Fibroblast of villous mesenchyme (primary cell): ENCODE results near the gene PAX5. TPM values are rescaled to one million over a fixed set of nuclear protein-coding genes. Genes with fewer than 3 reads are reported as not detected.

Experiments
- DNase-seq: peaks from one replicate; pipeline ENCODE4 v3.0.0-alpha.2; 2010; ENCODE audit warnings: low read depth
- H3K4me3 ChIP-seq: 2 replicates; pipeline ENCODE4 v1.5.1; 2011; ENCODE audit warnings: low read depth, mild to moderate bottlenecking, low read length
- total RNA-seq: library from RNA; depleted of rRNA; stranded (reverse); fragments of >200 nt; gene quantifications from 2 replicates; pipeline ENCODE4 v1.2.3, GENCODE V29; 2012
- TF ChIP-seq, protein P1 (sequence below): IDR thresholded peaks from 2 replicates; pipeline ENCODE4 v1.5.1; 2012; ENCODE audit warnings: low read depth, mild to moderate bottlenecking, low read length; ENCODE audit not compliant: insufficient read depth

PAX5 gene
- total RNA-seq, 1 donor = not detected

GRCh38 chr9:36974731-36975130 lies 59.3 kb downstream of the PAX5 start:
- no peak overlapping the region for H3K4me3 ChIP-seq
- no peak for DNase-seq
- TF ChIP-seq, protein P1, sequence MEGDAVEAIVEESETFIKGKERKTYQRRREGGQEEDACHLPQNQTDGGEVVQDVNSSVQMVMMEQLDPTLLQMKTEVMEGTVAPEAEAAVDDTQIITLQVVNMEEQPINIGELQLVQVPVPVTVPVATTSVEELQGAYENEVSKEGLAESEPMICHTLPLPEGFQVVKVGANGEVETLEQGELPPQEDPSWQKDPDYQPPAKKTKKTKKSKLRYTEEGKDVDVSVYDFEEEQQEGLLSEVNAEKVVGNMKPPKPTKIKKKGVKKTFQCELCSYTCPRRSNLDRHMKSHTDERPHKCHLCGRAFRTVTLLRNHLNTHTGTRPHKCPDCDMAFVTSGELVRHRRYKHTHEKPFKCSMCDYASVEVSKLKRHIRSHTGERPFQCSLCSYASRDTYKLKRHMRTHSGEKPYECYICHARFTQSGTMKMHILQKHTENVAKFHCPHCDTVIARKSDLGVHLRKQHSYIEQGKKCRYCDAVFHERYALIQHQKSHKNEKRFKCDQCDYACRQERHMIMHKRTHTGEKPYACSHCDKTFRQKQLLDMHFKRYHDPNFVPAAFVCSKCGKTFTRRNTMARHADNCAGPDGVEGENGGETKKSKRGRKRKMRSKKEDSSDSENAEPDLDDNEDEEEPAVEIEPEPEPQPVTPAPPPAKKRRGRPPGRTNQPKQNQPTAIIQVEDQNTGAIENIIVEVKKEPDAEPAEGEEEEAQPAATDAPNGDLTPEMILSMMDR = peak; percentile 31

DNA sequence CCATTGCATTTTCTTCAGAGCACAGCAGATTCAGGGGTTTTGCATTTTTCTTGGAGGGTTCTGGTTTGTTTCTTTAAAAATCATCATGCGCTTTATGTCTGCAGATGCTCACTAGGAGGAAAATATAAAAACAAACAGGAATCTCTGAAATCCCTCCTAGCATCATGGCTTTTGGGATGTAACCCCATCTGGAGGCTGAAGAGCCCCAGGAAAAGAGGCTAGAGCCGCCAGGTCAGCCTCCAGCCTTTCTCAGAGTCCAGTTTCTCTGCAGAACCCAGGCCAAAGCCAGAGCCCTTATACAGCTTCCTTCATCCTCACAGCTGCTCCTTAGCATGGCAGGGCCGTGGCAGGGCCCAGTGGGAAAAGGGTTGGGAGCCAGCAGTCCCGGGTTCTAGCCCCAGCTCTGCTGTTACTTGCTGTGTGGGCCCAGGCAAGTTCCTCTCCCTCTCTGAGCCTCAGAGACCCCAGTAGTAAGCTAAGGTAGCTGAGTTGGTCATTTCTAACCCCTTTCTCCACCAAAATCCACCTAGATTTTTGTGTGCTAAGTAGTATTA lies 62.1 kb downstream of the PAX5 start:
- TF ChIP-seq, protein P1 = no peak
- no peak for DNase-seq
- no peak overlapping the region for H3K4me3 ChIP-seq

- peak; percentile 8 for DNase-seq
- TF ChIP-seq, protein P1 = no peak
These were observed 63.8 kb downstream of the PAX5 start for GRCh38 chr9:36970007-36970888.

GRCh38 chr9:36969216-36969771 lies 64.8 kb downstream of the PAX5 start:
- TF ChIP-seq, protein P1 = no peak
- H3K4me3 ChIP-seq = no peak overlapping the region
- DNase-seq = no peak

More at GRCh38 chr9:36970007-36970888, 63.8 kb downstream of the PAX5 start:
- no peak overlapping the region for H3K4me3 ChIP-seq

- H3K4me3 ChIP-seq = no peak overlapping the region
- DNase-seq = no peak
- TF ChIP-seq, protein P1 = no peak
These were observed 65.4 kb downstream of the PAX5 start for GRCh38 chr9:36968574-36969215.

DNA sequence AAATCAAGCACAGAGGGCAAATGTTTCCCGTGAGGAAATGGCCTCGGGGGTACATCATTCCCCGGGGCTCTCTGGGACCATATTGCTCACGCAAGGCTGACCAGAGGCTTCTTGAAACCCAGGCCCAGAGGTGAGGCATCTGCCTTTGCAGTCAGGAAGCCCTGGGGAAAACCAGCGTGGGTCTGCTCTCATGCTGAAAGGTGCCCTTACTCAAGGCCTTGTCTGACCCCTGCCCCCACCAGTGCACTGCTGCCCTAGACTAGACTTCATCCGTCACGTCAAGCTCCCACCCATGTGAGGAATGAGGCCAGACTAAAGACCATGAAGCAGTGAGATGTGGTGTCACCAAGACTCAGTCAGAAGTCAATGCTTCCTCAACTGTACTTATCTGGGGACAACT lies 66.1 kb downstream of the PAX5 start:
- H3K4me3 ChIP-seq = no peak overlapping the region
- TF ChIP-seq, protein P1 = no peak
- no peak for DNase-seq
